ENCODE measurements around the gene RIOK2. TPM values are rescaled to one million over a fixed set of nuclear protein-coding genes. Genes with fewer than 3 reads are reported as not detected.
"Not testable (repeated sequence)": the region's sequence is repeated elsewhere in the genome, so short reads cannot be mapped to it uniquely, and the experiment has no call there.

RIOK2 gene
- 10 to 100 TPM; 32.7 to 44.3 (median 37.5) TPM for polyA plus RNA-seq (ENCODE audit: insufficient read length in 3 of 3)
- long read RNA-seq, donor 1, transcript RIOK2-201 (10 exons, 3,922 nt): major isoform, 9 of 13 reads
- long read RNA-seq, donor 1, partial matches to known transcripts: 0 of 13 reads
- long read RNA-seq, donor 1, other reads (novel, unspliced or antisense): 0 of 13 reads
- long read RNA-seq, donor 2, transcript RIOK2-201 (10 exons, 3,922 nt): major isoform, 10 of 15 reads
- long read RNA-seq, donor 2, partial matches to known transcripts: 5 of 15 reads
- long read RNA-seq, donor 2, other reads (novel, unspliced or antisense): 0 of 15 reads
- long read RNA-seq, donor 3, transcript RIOK2-201 (10 exons, 3,922 nt): major isoform, 12 of 12 reads
- long read RNA-seq, donor 3, partial matches to known transcripts: 0 of 12 reads
- long read RNA-seq, donor 3, other reads (novel, unspliced or antisense): 0 of 12 reads
- long read RNA-seq, donor 4, transcript RIOK2-201 (10 exons, 3,922 nt): major isoform, 10 of 19 reads
- long read RNA-seq, donor 4, partial matches to known transcripts: 7 of 19 reads
- long read RNA-seq, donor 4, other reads (novel, unspliced or antisense): 0 of 19 reads
- long read RNA-seq, donor 5, transcript RIOK2-201 (10 exons, 3,922 nt): major isoform, 8 of 11 reads
- long read RNA-seq, donor 5, partial matches to known transcripts: 0 of 11 reads
- long read RNA-seq, donor 5, other reads (novel, unspliced or antisense): 0 of 11 reads
- long read RNA-seq, donor 6, transcript RIOK2-201 (10 exons, 3,922 nt): major isoform, 15 of 21 reads
- long read RNA-seq, donor 6, partial matches to known transcripts: 0 of 21 reads
- long read RNA-seq, donor 6, other reads (novel, unspliced or antisense): 0 of 21 reads
- long read RNA-seq, donor 7, transcript RIOK2-201 (10 exons, 3,922 nt): major isoform, 13 of 20 reads
- long read RNA-seq, donor 7, partial matches to known transcripts: 5 of 20 reads
- long read RNA-seq, donor 7, other reads (novel, unspliced or antisense): 0 of 20 reads
- long read RNA-seq, donor 8, transcript RIOK2-201 (10 exons, 3,922 nt): major isoform, 8 of 11 reads
- long read RNA-seq, donor 8, partial matches to known transcripts: 0 of 11 reads
- long read RNA-seq, donor 8, other reads (novel, unspliced or antisense): 0 of 11 reads
- long read RNA-seq, donor 9, transcript RIOK2-201 (10 exons, 3,922 nt): major isoform, 15 of 24 reads
- long read RNA-seq, donor 9, partial matches to known transcripts: 7 of 24 reads
- long read RNA-seq, donor 9, other reads (novel, unspliced or antisense): 0 of 24 reads
- long read RNA-seq, donor 10, transcript RIOK2-201 (10 exons, 3,922 nt): major isoform, 8 of 12 reads
- long read RNA-seq, donor 10, partial matches to known transcripts: 0 of 12 reads
- long read RNA-seq, donor 10, other reads (novel, unspliced or antisense): 0 of 12 reads
- long read RNA-seq, donor 11, transcript RIOK2-201 (10 exons, 3,922 nt): major isoform, 7 of 10 reads
- long read RNA-seq, donor 11, partial matches to known transcripts: 0 of 10 reads
- long read RNA-seq, donor 11, other reads (novel, unspliced or antisense): 0 of 10 reads
- long read RNA-seq, donor 12, transcript RIOK2-201 (10 exons, 3,922 nt): major isoform, 20 of 31 reads
- long read RNA-seq, donor 12, partial matches to known transcripts: 6 of 31 reads
- long read RNA-seq, donor 12, other reads (novel, unspliced or antisense): 0 of 31 reads
- long read RNA-seq, donor 13, partial matches to known transcripts: 0 of 5 reads
- long read RNA-seq, donor 13, other reads (novel, unspliced or antisense): 0 of 5 reads
- long read RNA-seq, donor 14, transcript RIOK2-202 (8 exons, 2,149 nt): minor isoform, 6 of 21 reads
- long read RNA-seq, donor 14, transcript RIOK2-201 (10 exons, 3,922 nt): major isoform, 14 of 21 reads
- long read RNA-seq, donor 14, partial matches to known transcripts: 0 of 21 reads
- long read RNA-seq, donor 14, other reads (novel, unspliced or antisense): 0 of 21 reads
- long read RNA-seq, donor 15, transcript RIOK2-201 (10 exons, 3,922 nt): major isoform, 14 of 29 reads
- long read RNA-seq, donor 15, partial matches to known transcripts: 11 of 29 reads
- long read RNA-seq, donor 15, other reads (novel, unspliced or antisense): 0 of 29 reads
- long read RNA-seq, donor 16, transcript RIOK2-201 (10 exons, 3,922 nt): major isoform, 7 of 11 reads
- long read RNA-seq, donor 16, partial matches to known transcripts: 0 of 11 reads
- long read RNA-seq, donor 16, other reads (novel, unspliced or antisense): 0 of 11 reads

- peak; percentile 96 for DNase-seq
Observed at GRCh38 chr5:97183100-97183929, at the start of gene RIOK2. Gene RIOK2 (minus strand): TSS chr5:97183247. CDS start chr5:97183191, 56 bp downstream.

- peak; percentile 75 for DNase-seq
Observed at GRCh38 chr5:97231025-97231636, 48.1 kb upstream of the RIOK2 start.

- DNase-seq: no peak
Observed at GRCh38 chr5:97229688-97230285, 46.7 kb upstream of the RIOK2 start.

GRCh38 chr5:97229196-97229595 lies 46.1 kb upstream of the RIOK2 start:
- DNase-seq: no peak

- no peak for DNase-seq
Observed at GRCh38 chr5:97225222-97225621, 42.2 kb upstream of the RIOK2 start.

GRCh38 chr5:97224112-97224750 lies 41.2 kb upstream of the RIOK2 start:
- no peak for DNase-seq

- DNase-seq: no peak
Observed at GRCh38 chr5:97223596-97223995, 40.5 kb upstream of the RIOK2 start.

GRCh38 chr5:97209343-97209742 lies 26.3 kb upstream of the RIOK2 start:
- no peak for DNase-seq

GRCh38 chr5:97208714-97209113 lies 25.7 kb upstream of the RIOK2 start:
- no peak for DNase-seq

GRCh38 chr5:97208184-97208713 lies 25.2 kb upstream of the RIOK2 start:
- DNase-seq: no peak

GRCh38 chr5:97194366-97194765 lies 11.3 kb upstream of the RIOK2 start:
- no peak for DNase-seq

- DNase-seq: no peak
Observed at GRCh38 chr5:97193355-97193688, 10.3 kb upstream of the RIOK2 start.

GRCh38 chr5:97192580-97193354 lies 9.7 kb upstream of the RIOK2 start:
- DNase-seq: no peak

GRCh38 chr5:97191893-97192292 lies 8.8 kb upstream of the RIOK2 start:
- no peak for DNase-seq

- DNase-seq: not testable (repeated sequence)
Observed at GRCh38 chr5:97189523-97189922, 6.5 kb upstream of the RIOK2 start.

GRCh38 chr5:97183930-97184213 lies 825 bp upstream of the RIOK2 start:
- no peak for DNase-seq
